LNCaP clone FGC (cell line): ENCODE results near the gene ABHD2.
A peak's percentile ranks its signal among the peaks of the same experiment; 100 is the strongest.
"Not testable (repeated sequence)": the region's sequence is repeated elsewhere in the genome, so short reads cannot be mapped to it uniquely, and the experiment has no call there.

Experiments
- DNase-seq: peaks from one replicate; pipeline ENCODE4 v3.0.0-alpha.2; 2011; ENCODE audit warnings: low read depth
- H3K4me3 ChIP-seq: 2 replicates; pipeline ENCODE4 v1.5.1; 2011; ENCODE audit warnings: mild to moderate bottlenecking, low read depth, low read length, control low read depth
- CTCF ChIP-seq: IDR thresholded peaks from 2 replicates; pipeline ENCODE4 v1.5.1; 2012; ENCODE audit warnings: mild to moderate bottlenecking; ENCODE audit not compliant: control insufficient read depth, insufficient read depth; ENCODE audit errors: extremely low read depth

ABHD2 gene

GRCh38 chr15:89087830-89088604 is at the start of gene ABHD2:
Gene ABHD2, plus strand, starts transcription at chr15:89088456. Its CDS starts 27,872 bp downstream, at chr15:89116328.
- peak; percentile 100 for DNase-seq
- TF ChIP-seq CTCF, result no peak
- H3K4me3 ChIP-seq, result peak within 1 kb of the TSS; percentile 82

GRCh38 chr15:89039142-89039541 is 49.1 kb upstream of the ABHD2 start:
- TF ChIP-seq CTCF, result no peak
- no peak overlapping the region for H3K4me3 ChIP-seq
- DNase-seq, result no peak

GRCh38 chr15:89041507-89041906 is 46.7 kb upstream of the ABHD2 start:
- no peak for DNase-seq
- no peak overlapping the region for H3K4me3 ChIP-seq
- TF ChIP-seq CTCF, result no peak

GRCh38 chr15:89042387-89042786 is 45.9 kb upstream of the ABHD2 start:
- no peak overlapping the region for H3K4me3 ChIP-seq
- DNase-seq, result no peak
- TF ChIP-seq CTCF, result no peak

GRCh38 chr15:89043031-89044002 is 44.9 kb upstream of the ABHD2 start:
- DNase-seq, result no peak
- TF ChIP-seq CTCF, result no peak
- H3K4me3 ChIP-seq, result no peak overlapping the region

- H3K4me3 ChIP-seq, DNase-seq: not testable (repeated sequence)
These were observed 39.1 kb upstream of the ABHD2 start for GRCh38 chr15:89049016-89049666.

GRCh38 chr15:89051875-89052274 is 36.4 kb upstream of the ABHD2 start:
- TF ChIP-seq CTCF, result no peak
- no peak for DNase-seq
- no peak overlapping the region for H3K4me3 ChIP-seq
